T47D (cell line): ENCODE measurements around the gene MOV10L1.
"Not testable (repeated sequence)": the region's sequence is repeated elsewhere in the genome, so short reads cannot be mapped to it uniquely, and the experiment has no call there.

ENCODE experiments used
- DNase-seq, 2 experiments: peaks; one replicate each; pipeline versions ENCODE4 v3.0.0 to v3.0.0-alpha.2; 2011 to 2012; ENCODE audit warnings: low read depth in 1 of 2, low spot score in 1 of 2
- JUND ChIP-seq: IDR thresholded peaks from 2 replicates; pipeline ENCODE4 v1.6.1; 2012; ENCODE audit warnings: low read depth
- in situ Hi-C: cut with HindIII; loops from 2 replicates; pipeline ENCODE4 v1.10.0; 2016; ENCODE audit warnings: low sequenced_read_pairs, low pct_unique_long_range_greater_than_20kb

The MOV10L1 gene

DNA sequence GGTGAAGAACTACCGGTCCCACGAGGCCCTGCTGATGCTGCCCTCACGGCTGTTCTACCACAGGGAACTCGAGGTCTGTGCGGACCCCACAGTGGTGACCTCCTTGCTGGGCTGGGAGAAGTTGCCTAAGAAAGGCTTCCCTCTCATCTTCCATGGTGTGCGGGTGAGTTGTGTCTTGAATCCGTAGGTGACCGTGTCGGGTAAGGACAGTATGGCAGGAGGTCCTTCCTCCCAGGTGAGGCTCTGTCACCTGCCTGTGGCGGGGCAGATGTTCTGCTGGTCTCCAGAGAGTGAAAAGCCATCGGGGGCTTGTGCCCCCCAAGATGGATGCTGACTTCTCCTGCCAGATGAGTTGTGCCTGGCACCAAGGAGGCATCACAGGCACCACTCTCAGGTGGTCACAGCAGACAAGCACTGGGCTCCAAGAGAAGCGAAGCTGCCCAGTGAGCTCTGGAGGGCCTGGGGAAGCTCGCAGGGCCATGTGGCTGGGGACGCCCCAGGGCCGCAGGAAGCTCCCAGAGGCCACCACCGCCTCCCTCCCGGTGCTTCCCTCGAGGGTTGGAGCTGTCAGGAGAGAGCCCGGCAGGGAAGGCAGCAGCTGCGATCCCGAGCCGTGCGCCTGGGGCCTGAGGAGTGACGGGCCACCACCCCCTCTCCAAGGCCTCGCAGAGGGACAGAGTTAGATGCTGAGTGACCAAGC is 63.4 kb downstream of the MOV10L1 start:
- in situ Hi-C loops, result no loop called here
- no peak for DNase-seq
- TF ChIP-seq JUND, result no peak

DNA sequence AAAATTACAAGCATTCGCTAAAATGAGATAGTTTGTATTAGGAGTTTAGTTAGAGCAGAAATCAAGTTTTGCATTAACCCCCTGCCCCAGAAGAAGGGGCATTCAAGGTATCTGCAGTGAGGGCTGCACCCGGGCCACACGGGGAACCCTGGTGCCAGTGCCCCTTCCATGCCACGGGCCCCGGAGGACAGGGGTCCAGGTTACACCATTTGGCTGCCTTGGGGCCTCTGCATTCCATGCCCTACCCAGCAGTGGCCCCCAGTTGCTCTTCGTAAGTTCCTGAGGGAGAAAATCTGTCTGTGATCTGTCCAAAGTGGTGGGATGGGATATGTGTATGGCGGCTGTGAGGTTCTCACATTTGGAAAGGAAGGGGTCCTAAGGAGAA is 63.9 kb downstream of the MOV10L1 start:
- no peak for TF ChIP-seq JUND
- in situ Hi-C loops, result no loop called here
- no peak for DNase-seq

DNA sequence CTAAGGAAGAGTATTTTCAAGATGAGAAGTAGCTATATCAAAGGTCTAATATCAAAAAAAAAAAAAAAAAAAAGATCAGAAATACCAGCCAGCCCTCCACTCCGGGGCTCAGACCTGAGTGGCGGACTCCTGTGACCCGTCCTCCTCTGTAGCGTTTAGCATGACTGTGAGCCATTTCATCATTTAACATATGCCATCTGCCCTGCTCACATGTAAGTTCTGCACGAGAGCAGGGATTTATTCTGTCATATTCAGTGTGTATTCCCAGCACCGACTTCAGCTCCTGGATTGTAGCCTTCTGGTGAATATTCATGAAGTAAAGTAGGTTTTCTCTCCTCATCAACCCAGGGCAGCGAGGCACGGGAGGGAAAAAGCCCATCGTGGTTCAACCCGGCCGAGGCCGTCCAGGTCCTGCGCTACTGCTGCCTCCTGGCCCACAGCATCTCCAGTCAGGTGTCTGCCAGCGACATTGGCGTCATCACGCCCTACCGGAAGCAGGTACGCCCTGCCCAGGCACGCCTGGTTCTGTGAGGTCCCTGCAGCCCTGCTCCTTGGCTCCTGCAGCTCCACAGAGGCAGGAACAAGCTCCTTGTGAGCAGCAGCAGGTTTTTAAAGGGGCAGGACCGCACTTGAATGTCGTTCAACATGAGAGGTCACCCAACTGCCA is 68.0 kb downstream of the MOV10L1 start:
- peak in 1 of 2 experiments; percentile 61 for DNase-seq
- in situ Hi-C loops, result no loop called here
- TF ChIP-seq JUND, result no peak

DNA sequence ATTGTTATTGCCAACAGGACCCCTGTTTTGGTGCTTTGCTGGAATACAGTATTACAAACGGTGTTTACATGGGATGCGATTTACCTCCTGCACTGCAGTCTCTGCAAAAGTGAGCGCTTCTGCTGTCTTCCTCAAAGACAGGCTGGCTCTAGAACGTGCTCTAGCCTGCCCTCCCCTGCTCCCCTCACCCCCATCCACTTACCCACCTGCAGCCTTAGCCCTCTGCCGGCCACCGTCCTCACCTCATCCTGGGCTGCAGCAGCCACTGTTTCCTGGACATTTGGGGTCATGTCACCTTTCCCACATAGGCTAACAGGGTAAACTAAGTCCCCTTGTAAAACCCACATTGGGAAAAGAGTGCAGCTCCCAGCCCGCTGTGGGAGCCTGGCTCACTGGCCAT is 71.1 kb downstream of the MOV10L1 start:
- in situ Hi-C loops, result no loop called here
- TF ChIP-seq JUND, result no peak
- DNase-seq, result no peak

DNA sequence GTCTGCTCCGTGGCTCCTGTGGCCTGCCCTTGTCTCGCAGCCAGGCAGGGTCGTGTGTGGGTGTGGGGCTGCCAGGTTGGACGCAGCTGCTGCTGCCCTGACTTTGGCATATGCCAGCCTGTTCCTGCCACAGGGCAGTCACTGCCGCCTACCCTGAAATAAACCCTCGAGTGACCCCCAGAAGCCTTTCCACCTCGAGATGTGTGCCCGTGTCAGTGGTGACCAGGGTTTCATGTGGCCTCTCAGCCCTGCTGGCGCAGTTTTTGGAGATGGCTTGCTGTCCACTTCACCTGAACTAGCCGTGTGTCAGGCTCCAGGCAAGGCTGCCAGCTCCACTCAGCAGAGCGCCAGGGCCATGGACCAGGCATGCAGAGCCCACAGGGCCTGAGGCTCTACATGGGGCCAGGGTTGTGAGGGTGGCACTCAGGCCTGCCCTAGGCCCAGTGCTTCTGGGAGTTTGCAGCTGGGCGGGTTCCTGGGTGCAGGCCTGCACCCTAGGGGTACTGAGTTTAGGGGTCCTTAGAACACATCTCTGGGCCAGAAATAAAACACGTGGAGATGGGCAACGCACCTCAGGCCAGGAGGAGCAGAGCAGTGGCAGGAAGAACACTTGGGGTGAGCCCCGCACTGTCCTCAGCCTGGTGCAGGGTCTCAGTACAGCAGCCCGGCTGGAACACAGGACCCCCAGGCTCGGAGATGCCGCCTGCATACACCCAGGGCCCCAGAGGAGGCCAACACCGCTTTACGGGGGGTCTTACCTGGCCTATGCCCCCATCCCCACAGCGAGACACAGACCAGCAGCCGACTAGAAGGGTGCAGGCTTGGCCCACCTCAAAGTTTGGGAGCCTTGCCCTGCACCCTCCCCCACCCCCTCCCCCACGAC is 71.9 kb downstream of the MOV10L1 start:
- in situ Hi-C loops, result no loop called here
- no peak for DNase-seq
- TF ChIP-seq JUND, result no peak

DNA sequence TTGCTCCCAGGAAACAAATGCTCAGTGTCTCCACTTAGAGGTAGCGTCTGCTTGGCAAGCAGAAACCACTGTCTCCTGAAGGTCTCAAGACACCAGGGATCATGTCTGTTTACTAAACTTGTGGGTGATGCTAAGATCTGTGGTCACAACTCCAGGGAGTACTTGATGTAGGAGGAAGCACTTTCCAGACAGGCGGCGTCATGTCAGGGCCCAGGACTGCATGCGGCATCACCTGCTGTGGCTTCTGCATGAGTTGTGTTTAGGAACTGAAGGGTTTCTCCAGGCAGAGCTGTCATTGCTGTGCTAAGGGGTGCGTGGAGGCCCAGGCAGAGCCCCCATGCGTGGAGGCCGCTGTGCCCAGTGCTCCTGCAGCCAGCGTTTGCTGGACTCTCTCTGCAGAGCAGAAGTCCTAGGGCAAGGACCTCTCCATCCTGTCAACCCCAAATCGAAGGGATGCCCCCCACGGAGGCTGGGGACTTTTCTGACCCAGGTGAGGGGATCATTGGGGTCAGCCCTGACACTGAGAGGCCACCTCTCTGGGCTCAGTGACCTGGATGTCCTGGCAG is 72.7 kb downstream of the MOV10L1 start:
- TF ChIP-seq JUND, result no peak
- in situ Hi-C loops, result no loop called here
- DNase-seq, result no peak

DNA sequence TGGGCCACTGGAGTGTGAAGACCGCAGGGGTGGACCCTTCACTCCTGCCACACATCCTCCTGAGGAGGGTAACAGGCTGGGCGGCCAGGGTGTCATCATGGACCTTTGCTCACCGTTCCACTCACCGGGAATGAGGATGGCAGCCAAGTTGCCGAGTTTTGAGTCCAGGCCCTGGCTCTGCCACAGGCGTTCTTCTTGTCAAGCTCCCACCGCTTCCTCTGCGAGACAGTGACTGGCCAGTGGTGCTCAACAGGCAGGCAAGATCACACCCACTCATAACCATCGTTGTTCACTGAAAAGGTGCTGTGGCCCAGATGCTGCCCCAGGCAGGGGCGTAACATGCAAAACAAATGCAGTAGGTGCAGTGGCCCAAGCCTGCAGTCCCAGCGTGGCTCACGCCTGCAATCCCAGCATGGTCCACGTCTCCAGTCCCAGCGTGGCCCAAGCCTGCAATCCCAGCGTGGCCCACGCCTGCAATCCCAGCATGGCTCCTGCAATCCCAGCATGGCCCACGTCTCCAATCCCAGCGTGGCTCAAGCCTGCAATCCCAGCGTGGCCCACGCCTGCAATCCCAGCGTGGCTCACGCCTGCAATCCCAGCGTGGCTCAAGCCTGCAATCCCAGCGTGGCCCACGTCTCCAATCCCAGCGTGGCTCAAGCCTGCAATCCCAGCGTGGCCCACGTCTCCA is 75.8 kb downstream of the MOV10L1 start:
- DNase-seq, result no peak
- in situ Hi-C loops, result no loop called here
- no peak for TF ChIP-seq JUND

DNA sequence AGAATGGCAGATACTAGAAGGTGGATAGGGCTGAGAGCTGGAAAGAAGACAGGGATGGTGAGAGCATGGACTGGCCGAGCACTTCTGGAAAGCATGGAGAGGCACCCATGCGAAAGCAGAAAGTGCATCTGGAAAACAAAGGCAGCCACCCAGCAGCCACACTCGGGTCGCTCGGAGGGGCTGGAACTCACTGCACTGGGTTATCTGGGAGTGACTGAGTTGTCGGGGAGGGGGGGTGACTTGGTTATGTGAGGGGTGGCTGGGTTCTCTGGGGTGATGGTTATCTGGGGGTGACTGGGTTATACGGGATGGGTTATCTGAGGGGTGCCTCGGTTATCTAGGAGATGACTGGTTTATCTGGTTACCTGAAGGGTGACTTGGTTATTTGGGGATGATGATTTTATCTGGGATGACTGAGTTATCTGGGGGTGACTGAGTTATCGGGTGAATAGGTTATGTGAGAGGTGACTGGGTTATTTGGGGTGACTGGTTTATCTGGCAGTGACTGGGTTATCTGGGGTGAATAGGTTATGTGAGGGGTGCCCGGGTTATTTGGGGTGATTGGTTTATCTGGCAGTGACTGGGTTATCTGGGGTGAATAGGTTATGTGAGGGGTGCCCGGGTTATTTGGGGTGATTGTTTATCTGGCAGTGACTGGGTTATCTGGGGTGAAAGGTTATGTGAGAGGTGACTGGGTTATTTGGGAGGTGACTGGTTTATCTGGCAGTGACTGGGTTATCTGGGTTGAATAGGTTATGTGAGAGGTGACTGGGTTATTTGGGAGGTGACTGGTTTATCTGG is 78.1 kb downstream of the MOV10L1 start:
- TF ChIP-seq JUND, result no peak
- in situ Hi-C loops, result no loop called here
- no peak for DNase-seq

DNA sequence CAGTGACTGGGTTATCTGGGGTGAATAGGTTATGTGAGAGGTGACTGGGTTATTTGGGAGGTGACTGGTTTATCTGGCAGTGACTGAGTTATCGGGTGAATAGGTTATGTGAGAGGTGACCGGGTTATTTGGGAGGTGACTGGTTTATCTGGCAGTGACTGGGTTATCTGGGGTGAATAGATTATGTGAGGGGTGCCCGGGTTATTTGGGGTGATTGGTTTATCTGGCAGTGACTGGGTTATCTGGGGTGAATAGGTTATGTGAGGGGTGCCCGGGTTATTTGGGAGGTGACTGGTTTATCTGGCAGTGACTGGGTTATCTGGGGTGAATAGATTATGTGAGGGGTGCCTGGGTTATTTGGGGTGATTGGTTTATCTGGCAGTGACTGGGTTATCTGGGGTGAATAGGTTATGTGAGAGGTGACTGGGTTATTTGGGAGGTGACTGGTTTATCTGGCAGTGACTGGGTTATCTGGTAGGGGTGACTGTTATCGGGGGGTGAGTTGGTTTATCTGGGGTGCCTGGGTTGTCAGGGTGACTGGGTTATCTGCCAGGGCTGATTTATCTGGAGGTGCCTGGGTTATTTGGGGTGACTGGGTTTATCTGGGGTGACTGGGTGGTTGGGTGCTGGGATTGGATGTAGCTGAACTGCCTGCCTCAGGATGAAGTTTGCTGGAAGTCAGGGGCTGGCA is 78.8 kb downstream of the MOV10L1 start:
- in situ Hi-C loops, DNase-seq: not testable (repeated sequence)

DNA sequence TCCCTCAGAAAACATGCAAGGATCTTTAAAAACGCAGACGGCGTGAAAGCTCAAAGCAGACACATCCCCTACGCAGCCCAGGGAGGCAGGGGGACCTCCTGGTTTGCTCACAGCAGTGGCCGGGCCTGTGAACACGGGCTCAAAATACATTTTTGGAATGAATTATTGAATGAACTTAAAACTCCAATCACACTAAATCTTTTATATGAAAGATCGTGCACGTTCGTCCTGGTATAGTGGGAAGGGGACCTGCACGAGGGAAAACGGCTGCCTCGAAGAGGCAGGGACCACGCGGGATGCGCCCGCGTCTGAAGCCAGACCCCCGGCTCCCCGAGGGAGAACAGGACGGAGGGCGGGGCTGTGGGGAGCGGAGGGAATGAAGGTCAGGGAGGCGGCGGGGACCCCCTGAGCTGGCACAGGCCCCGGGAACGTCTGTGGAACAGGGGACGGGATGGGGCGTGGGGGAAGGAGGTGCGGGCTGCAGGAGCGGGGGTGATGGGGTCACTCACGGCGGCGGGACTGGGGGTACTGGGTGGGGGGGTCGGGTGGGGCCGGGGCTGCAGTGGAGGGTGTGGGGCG is 79.5 kb downstream of the MOV10L1 start:
- in situ Hi-C loops, result no loop called here
- no peak for TF ChIP-seq JUND
- DNase-seq, result no peak
